Lower lobe of right lung (tissue), 2 donors: ENCODE results near the gene TBL1X. TPM values are rescaled to one million over a fixed set of nuclear protein-coding genes. Genes with fewer than 3 reads are reported as not detected.
A peak's percentile ranks its signal among the peaks of the same experiment; 100 is the strongest.
"Not testable (repeated sequence)": the region's sequence is repeated elsewhere in the genome, so short reads cannot be mapped to it uniquely, and the experiment has no call there.

Source experiments
- ATAC-seq, 2 donors: fragments of 200-7000 bp; cut with Tn5 transposase; one replicate each; pipeline ENCODE4 v1.9.1; 2020 to 2022; ENCODE audit warnings: mild to moderate bottlenecking in 2 of 2, moderate library complexity in 2 of 2
- DNase-seq: peaks from one replicate; pipeline ENCODE4 v3.0.0-alpha.2; 2020
- H3K27ac ChIP-seq: fragments of 200-600 bp; one replicate; pipeline ENCODE4 v1.8.0; 2022
- H3K27me3 ChIP-seq: fragments of 200-600 bp; one replicate; pipeline ENCODE4 v1.8.0; 2022; ENCODE audit warnings: low read depth
- H3K36me3 ChIP-seq: fragments of 200-600 bp; one replicate; pipeline ENCODE4 v1.8.0; 2022; ENCODE audit warnings: mild to moderate bottlenecking
- H3K4me1 ChIP-seq: fragments of 200-600 bp; one replicate; pipeline ENCODE4 v1.8.0; 2022
- H3K4me3 ChIP-seq: fragments of 200-600 bp; one replicate; pipeline ENCODE4 v1.8.0; 2022; ENCODE audit warnings: mild to moderate bottlenecking
- H3K9me3 ChIP-seq: fragments of 200-600 bp; one replicate; pipeline ENCODE4 v1.8.0; 2022
- intact Hi-C: fragments of 100-400 bp; cut with DNase I; formaldehyde crosslinking; loops from one replicate; pipeline ENCODE4 v1.11.0; 2022
- total RNA-seq: library from RNA; stranded (reverse); fragmentation: NEBNext Ultra II Directional; extraction: Animal tissue kit (Norgen Biotek cat#: 25700); gene quantifications from one replicate; pipeline ENCODE4 v1.2.1, GENCODE V29; 2021
- TF ChIP-seq, protein P1 (sequence below): fragments of 200-600 bp; IDR thresholded peaks from one replicate; pipeline ENCODE4 v1.8.0; 2022; ENCODE audit warnings: antibody characterized with exemption, mild to moderate bottlenecking
- donor health status: DM: no; HTN: yes; CAD: no; lungs with severe emphysema.

The TBL1X gene
- total RNA-seq, 1 donor from 2014 or later, result 21.4 TPM

- TF ChIP-seq, protein P1, sequence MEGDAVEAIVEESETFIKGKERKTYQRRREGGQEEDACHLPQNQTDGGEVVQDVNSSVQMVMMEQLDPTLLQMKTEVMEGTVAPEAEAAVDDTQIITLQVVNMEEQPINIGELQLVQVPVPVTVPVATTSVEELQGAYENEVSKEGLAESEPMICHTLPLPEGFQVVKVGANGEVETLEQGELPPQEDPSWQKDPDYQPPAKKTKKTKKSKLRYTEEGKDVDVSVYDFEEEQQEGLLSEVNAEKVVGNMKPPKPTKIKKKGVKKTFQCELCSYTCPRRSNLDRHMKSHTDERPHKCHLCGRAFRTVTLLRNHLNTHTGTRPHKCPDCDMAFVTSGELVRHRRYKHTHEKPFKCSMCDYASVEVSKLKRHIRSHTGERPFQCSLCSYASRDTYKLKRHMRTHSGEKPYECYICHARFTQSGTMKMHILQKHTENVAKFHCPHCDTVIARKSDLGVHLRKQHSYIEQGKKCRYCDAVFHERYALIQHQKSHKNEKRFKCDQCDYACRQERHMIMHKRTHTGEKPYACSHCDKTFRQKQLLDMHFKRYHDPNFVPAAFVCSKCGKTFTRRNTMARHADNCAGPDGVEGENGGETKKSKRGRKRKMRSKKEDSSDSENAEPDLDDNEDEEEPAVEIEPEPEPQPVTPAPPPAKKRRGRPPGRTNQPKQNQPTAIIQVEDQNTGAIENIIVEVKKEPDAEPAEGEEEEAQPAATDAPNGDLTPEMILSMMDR, result no peak
- H3K27ac ChIP-seq, result no peak overlapping the region
- H3K4me1 ChIP-seq, result no peaks in the 10 kb centered on the region
- H3K36me3 ChIP-seq, result no peaks in the 10 kb centered on the region
- H3K4me3 ChIP-seq, result no peak overlapping the region
- intact Hi-C loops, result no loop called here
- no peaks in the 10 kb centered on the region for H3K27me3 ChIP-seq
- DNase-seq (no peak), ATAC-seq (peak in 1 of 2 donors; percentile 50)
- no peaks in the 10 kb centered on the region for H3K9me3 ChIP-seq
These were observed 35.1 kb upstream of the TBL1X start for GRCh38 chrX:9429767-9430166.

DNA sequence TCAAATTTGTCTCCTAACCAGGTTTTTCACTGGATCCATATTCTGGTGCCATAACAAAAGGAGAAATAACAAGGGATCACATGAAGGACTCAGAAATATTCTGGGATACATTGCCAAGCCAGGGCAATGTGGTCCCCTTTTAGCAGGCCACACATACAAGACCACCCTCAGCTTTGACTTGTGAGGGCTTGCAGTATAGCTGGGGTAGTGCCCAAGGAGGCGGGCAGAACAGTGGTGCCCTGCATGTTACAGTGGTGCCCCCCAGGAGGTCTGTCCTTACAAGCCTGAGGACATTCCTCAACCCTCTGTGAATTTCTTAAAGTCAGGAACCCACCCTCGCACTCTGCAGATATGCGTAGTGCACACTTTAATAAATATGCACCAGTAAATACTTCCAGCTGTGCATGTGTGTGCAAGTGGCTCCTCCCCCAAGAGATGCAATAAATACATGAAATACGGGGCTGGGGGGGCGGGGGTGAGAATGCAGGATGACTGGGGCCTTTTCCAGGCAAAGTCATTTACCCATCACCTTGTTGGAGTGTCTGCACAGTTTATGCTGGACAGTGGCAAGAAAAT is 34.4 kb upstream of the TBL1X start:
- DNase-seq, result no peak
- no peak overlapping the region for H3K27ac ChIP-seq

GRCh38 chrX:9431281-9431680 is 33.6 kb upstream of the TBL1X start:
- Histone ChIP-seq H3K27me3 (no peaks in the 10 kb centered on the region), H3K36me3 (no peaks in the 10 kb centered on the region), H3K9me3 (no peaks in the 10 kb centered on the region), H3K4me3 (no peak overlapping the region), H3K4me1 (no peaks in the 10 kb centered on the region), H3K27ac (no peak overlapping the region)
- ATAC-seq (no peak), DNase-seq (no peak)
- intact Hi-C loops, result no loop called here
- TF ChIP-seq, protein P1, result no peak

More for the DNA sequence above, 34.4 kb upstream of the TBL1X start:
- TF ChIP-seq, protein P1, result no peak
- H3K4me3 ChIP-seq, result no peak overlapping the region
- no peaks in the 10 kb centered on the region for H3K9me3 ChIP-seq
- H3K36me3 ChIP-seq, result no peaks in the 10 kb centered on the region
- H3K4me1 ChIP-seq, result no peaks in the 10 kb centered on the region
- intact Hi-C loops, result no loop called here
- no peaks in the 10 kb centered on the region for H3K27me3 ChIP-seq
- ATAC-seq, result no peak

DNA sequence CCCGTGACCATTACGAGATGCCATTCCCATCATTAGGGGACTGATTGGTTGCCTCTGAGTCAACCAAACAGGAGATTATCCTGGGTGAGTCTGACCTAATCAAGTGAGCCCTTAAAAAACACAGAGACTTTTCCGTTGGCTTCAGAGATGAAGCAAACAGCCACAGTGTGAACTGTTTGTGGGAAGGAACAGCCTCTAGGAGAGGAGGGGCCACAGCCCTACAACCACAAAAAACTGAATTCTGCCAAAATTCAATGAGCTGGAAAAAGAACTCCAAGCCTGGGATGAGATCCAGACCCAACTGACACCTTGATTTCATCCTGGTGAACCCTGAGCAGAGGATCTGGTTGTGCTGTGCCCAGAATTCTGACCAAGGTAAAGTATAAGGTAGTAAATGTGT is 31.3 kb upstream of the TBL1X start:
- Histone ChIP-seq H3K4me3 (no peak overlapping the region), H3K27ac (no peak overlapping the region), H3K9me3 (no peaks in the 10 kb centered on the region), H3K27me3 (no peaks in the 10 kb centered on the region), H3K4me1 (no peaks in the 10 kb centered on the region), H3K36me3 (no peaks in the 10 kb centered on the region)
- intact Hi-C loops, result no loop called here
- no peak for ATAC-seq
- DNase-seq, result no peak
- TF ChIP-seq, protein P1, result no peak

DNA sequence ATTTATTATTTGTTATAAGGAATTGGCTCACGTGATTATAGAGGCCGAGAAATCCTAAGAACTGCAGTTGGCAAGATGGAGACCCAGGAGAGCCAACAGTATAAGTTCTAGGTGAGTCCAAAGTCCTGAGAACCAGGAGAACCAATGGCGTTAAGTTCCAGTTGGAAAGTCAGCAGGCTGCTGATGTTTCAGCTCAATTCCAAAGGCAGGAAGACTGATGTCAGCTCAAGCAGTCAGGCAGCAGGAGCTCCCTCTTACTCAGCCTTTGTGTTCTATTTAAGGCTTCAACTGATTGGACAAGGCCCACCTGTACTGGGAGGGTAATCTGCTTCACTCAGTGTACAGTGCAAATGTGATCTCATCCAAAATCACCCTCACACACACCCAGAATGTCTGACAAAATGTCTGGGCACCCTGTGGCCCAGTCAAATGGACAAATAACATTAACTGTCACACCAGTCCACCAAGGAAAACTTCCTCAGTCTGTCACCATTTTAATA is 30.8 kb upstream of the TBL1X start:
- intact Hi-C loops, result no loop called here
- no peaks in the 10 kb centered on the region for H3K4me1 ChIP-seq

GRCh38 chrX:9435086-9435485 is 29.8 kb upstream of the TBL1X start:
- H3K36me3 ChIP-seq, DNase-seq, H3K4me3 ChIP-seq, intact Hi-C loops, H3K27ac ChIP-seq, H3K27me3 ChIP-seq, H3K9me3 ChIP-seq, H3K4me1 ChIP-seq, ATAC-seq: not testable (repeated sequence)

More for the DNA sequence above, 30.8 kb upstream of the TBL1X start:
- ATAC-seq, result no peak
- no peaks in the 10 kb centered on the region for H3K9me3 ChIP-seq
- H3K27ac ChIP-seq, result no peak overlapping the region
- no peaks in the 10 kb centered on the region for H3K27me3 ChIP-seq
- TF ChIP-seq, protein P1, result no peak
- no peaks in the 10 kb centered on the region for H3K36me3 ChIP-seq
- no peak overlapping the region for H3K4me3 ChIP-seq
- DNase-seq, result no peak
